ENCODE measurements around the gene VPS13D.

VPS13D gene

DNA sequence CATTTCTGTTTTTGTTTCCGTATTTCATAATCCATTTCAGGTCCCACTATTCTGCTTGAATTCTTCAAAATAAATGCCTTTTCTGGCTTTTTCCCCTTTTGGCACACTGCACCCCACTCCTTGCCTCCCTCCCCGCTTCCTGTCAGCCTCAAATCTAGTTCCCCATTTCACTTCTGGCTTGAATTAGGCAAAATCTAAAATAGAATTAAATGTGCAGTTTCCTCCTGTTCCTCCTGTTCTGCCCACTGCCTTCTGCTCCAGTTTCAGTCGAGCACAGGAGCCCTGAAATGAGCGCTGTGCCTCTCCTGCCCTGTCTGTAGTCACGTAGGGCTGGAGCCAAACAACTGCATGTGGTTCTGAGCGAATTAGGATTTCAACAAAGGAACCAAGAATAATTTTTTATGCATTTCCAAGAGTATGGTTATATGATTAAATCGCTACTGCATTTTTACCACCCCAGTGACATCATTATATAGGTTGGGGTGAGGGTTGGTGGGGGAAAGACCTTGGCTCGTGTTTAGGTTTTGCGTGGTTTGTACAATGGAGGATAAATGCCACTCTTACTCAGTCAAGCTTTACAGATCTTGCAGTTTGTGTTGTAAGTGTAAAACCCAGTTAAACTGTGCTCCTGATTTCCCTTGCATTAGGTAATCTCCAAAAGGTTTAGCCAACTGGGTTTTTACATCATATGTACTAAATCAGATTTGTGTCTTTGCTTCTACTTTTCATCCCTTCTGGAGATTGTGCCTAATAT, 114.9 kb downstream of the VPS13D start:
- CTCF ChIA-PET, result no interaction called here
- POLR2A ChIA-PET, result no interaction called here
- no peak for DNase-seq (ENCODE audit: extremely low spot score)
- no peak for TF ChIP-seq ARNT (IDR thresholded peaks at IDR 0.05)
- no peak for TF ChIP-seq L3MBTL2 (conservative IDR thresholded peaks at IDR 0.05)
- no peak for TF ChIP-seq ZNF384 (IDR thresholded peaks at IDR 0.05)
- no peak for TF ChIP-seq FOXA1 (IDR thresholded peaks at IDR 0.05)
- no peak for TF ChIP-seq LEF1 (IDR thresholded peaks at IDR 0.05; ENCODE audit: borderline replicate concordance)
- TF ChIP-seq SUZ12 (IDR thresholded peaks at IDR 0.05), result no peak
- TF ChIP-seq, protein P1, sequence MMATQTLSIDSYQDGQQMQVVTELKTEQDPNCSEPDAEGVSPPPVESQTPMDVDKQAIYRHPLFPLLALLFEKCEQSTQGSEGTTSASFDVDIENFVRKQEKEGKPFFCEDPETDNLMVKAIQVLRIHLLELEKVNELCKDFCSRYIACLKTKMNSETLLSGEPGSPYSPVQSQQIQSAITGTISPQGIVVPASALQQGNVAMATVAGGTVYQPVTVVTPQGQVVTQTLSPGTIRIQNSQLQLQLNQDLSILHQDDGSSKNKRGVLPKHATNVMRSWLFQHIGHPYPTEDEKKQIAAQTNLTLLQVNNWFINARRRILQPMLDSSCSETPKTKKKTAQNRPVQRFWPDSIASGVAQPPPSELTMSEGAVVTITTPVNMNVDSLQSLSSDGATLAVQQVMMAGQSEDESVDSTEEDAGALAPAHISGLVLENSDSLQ (IDR thresholded peaks at IDR 0.05), result no peak
- no peak for TF ChIP-seq HDGF (IDR thresholded peaks at IDR 0.05; ENCODE audit: borderline replicate concordance)
- TF ChIP-seq NFRKB (IDR thresholded peaks at IDR 0.05), result no peak
- TF ChIP-seq ELF4 (IDR thresholded peaks at IDR 0.05), result no peak
- TF ChIP-seq SP1 (IDR thresholded peaks at IDR 0.05), result no peak
- TF ChIP-seq TARDBP (IDR thresholded peaks at IDR 0.05), result no peak

DNA sequence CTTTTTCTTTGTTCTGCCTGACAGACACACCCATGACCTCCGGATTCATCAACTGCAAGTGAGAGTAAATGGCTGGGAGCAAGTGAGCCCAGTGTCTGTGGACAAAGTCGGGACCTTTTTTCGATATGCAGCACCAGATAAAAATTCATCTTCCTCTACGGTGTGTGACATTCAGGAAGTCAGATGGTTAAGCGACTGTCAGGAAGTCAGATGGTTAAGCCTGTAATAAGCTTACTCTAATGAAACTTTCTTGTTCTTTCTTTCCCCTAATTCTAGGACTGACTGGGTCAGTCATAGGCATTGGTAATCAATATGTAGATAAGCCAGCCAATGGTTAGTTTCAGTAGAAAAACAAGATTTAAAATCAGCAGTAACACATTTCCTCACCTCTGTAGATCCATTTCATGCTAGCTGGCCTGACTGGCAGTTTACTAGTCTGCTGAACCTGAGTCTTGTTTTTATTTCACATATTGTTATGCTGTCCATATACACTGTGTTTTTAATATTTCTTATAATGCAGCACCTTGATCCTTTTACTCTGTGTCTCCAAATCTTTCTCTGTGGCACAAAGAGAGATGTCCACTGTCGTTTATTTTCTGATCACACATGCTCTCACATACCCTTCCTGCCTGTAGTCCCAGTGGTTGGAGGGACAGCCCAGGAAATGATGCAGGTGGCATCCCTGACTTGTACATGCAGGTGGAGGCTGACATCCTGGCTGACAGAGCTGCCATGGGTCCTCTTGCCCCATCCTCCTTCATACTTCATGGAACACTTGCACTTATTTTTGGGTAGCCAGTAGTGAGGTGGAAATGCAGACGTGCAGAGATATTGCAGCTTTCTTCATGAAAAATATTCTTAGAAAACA, 115.8 kb downstream of the VPS13D start:
- TF ChIP-seq CTBP1 (IDR thresholded peaks at IDR 0.05; ENCODE audit: borderline replicate concordance) (no peak), TARDBP (IDR thresholded peaks at IDR 0.05) (no peak), SUZ12 (IDR thresholded peaks at IDR 0.05) (no peak), LEF1 (IDR thresholded peaks at IDR 0.05; ENCODE audit: borderline replicate concordance) (no peak), FOXA1 (IDR thresholded peaks at IDR 0.05) (no peak), L3MBTL2 (conservative IDR thresholded peaks at IDR 0.05) (no peak), ELF4 (IDR thresholded peaks at IDR 0.05) (no peak), FOXM1 (IDR thresholded peaks at IDR 0.05; ENCODE audit: borderline replicate concordance) (no peak), FOXK2 (IDR thresholded peaks at IDR 0.05) (no peak), ARNT (IDR thresholded peaks at IDR 0.05) (no peak), ZNF384 (IDR thresholded peaks at IDR 0.05) (no peak), NFRKB (IDR thresholded peaks at IDR 0.05) (no peak)
- TF ChIP-seq, protein P1 (IDR thresholded peaks at IDR 0.05), result no peak
- CTCF ChIA-PET, result no interaction called here
- POLR2A ChIA-PET, result no interaction called here
- DNase-seq (ENCODE audit: extremely low spot score), result no peak

DNA sequence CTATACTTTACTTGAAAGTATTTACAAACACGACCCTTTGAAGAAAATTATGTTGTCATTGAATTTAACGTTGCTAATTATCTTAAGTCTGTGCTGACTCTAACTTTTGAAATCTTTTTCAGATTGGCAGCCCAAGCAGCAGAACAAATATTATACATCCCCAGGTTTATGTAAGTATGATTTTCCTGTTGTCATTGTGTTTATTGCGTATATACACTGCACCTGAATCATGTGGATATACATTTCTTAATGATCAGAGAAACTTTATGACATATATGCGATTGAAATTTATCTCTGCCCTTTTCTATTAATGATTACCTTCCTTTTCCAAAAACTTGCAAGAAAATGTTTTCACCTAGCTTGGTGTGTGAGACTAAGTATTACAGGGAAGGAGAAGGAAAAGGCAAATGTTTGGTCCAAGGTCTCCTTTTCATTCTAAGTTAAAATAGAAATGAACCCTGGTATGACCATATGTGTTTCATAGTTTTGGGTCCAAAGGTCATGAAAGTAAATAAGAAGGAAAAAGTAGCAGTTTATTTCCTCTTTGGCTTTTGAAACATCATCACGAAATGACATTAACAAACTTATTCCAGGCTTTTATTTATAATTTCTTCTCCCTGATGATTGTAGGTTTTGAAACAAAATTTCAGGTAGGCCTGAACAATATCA, 116.8 kb downstream of the VPS13D start:
- DNase-seq (ENCODE audit: extremely low spot score), result no peak
- ChIA-PET POLR2A (no interaction called here), CTCF (interaction anchor here (1.0 kb wide), 1 partner anchor 10 kb away, joined by 3 read pairs; no protein-coding TSS in a partner anchor)
- TF ChIP-seq ZNF384 (IDR thresholded peaks at IDR 0.05) (no peak), BHLHE40 (IDR thresholded peaks at IDR 0.05; ENCODE audit: borderline replicate concordance) (no peak), FOXM1 (IDR thresholded peaks at IDR 0.05; ENCODE audit: borderline replicate concordance) (no peak), SP1 (IDR thresholded peaks at IDR 0.05) (no peak), NFRKB (IDR thresholded peaks at IDR 0.05) (no peak), ARNT (IDR thresholded peaks at IDR 0.05) (no peak), LEF1 (IDR thresholded peaks at IDR 0.05; ENCODE audit: borderline replicate concordance) (no peak), HDGF (IDR thresholded peaks at IDR 0.05; ENCODE audit: borderline replicate concordance) (no peak), TARDBP (IDR thresholded peaks at IDR 0.05) (no peak), ELF4 (IDR thresholded peaks at IDR 0.05) (no peak), FOXA1 (IDR thresholded peaks at IDR 0.05) (no peak), L3MBTL2 (conservative IDR thresholded peaks at IDR 0.05) (no peak), CTBP1 (IDR thresholded peaks at IDR 0.05; ENCODE audit: borderline replicate concordance) (no peak), FOXK2 (IDR thresholded peaks at IDR 0.05) (no peak), SUZ12 (IDR thresholded peaks at IDR 0.05) (no peak)
- TF ChIP-seq, protein P1 (IDR thresholded peaks at IDR 0.05), result no peak

DNA sequence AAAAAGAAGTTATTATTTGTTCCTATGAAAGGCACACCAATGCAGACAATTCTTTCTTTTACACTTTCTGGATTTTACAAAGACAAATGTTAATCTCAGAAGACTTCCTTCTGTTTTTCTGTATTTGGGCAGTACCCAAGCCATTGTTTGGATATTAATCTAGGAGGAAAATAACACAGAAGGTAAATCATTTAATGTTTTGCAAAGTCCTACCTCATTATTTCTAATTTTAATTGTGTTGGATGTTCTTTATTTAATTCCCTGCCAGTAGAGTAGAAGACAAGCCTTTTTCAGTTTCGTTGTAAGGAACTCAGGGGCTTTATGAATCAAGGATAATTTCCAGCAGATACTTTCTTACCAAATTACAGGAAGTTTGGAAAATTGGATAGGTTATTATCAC, 118.3 kb downstream of the VPS13D start:
- POLR2A ChIA-PET, result no interaction called here
- CTCF ChIA-PET, result no interaction called here
- TF ChIP-seq CTBP1 (IDR thresholded peaks at IDR 0.05; ENCODE audit: borderline replicate concordance), result no peak
- TF ChIP-seq SP1 (IDR thresholded peaks at IDR 0.05), result no peak
- no peak for TF ChIP-seq FOXA1 (IDR thresholded peaks at IDR 0.05)
- TF ChIP-seq ELF4 (IDR thresholded peaks at IDR 0.05), result no peak
- no peak for TF ChIP-seq BHLHE40 (IDR thresholded peaks at IDR 0.05; ENCODE audit: borderline replicate concordance)
- TF ChIP-seq HDGF (IDR thresholded peaks at IDR 0.05; ENCODE audit: borderline replicate concordance), result no peak
- TF ChIP-seq L3MBTL2 (conservative IDR thresholded peaks at IDR 0.05), result no peak
- no peak for TF ChIP-seq ARNT (IDR thresholded peaks at IDR 0.05)
- TF ChIP-seq TARDBP (IDR thresholded peaks at IDR 0.05), result no peak
- TF ChIP-seq, protein P1 (IDR thresholded peaks at IDR 0.05), result no peak
- TF ChIP-seq SUZ12 (IDR thresholded peaks at IDR 0.05), result no peak
- TF ChIP-seq NFRKB (IDR thresholded peaks at IDR 0.05), result no peak
- TF ChIP-seq FOXK2 (IDR thresholded peaks at IDR 0.05), result no peak
- TF ChIP-seq LEF1 (IDR thresholded peaks at IDR 0.05; ENCODE audit: borderline replicate concordance), result no peak
- TF ChIP-seq ZNF384 (IDR thresholded peaks at IDR 0.05), result no peak
- no peak for TF ChIP-seq FOXM1 (IDR thresholded peaks at IDR 0.05; ENCODE audit: borderline replicate concordance)
- DNase-seq (ENCODE audit: extremely low spot score), result no peak
